Keratinocyte (primary cell): ENCODE results near the gene COTL1. TPM values are rescaled to one million over a fixed set of nuclear protein-coding genes. Genes with fewer than 3 reads are reported as not detected.

Experiments
- DNase-seq: peaks from one replicate; pipeline ENCODE4 v3.0.0-alpha.2; 2011; ENCODE audit warnings: low read depth, missing footprints, low spot score
- FAIRE-seq: peaks from 2 replicates; lab custom pipeline; 2011; peaks lifted over from hg19 to GRCh38; lab: Jason Lieb, UNC
- H2AFZ ChIP-seq: 2 replicates; pipeline ENCODE4 v1.6.0; 2012; ENCODE audit warnings: low read length, control low read depth, inconsistent platforms; ENCODE audit not compliant: control insufficient read depth
- H3K27ac ChIP-seq: 2 replicates; pipeline ENCODE4 v1.5.1; 2011; ENCODE audit warnings: low read length; ENCODE audit not compliant: control insufficient read depth, insufficient read depth
- H3K27me3 ChIP-seq: 3 replicates; pipeline ENCODE4 v1.6.0; 2011; ENCODE audit warnings: low read length; ENCODE audit not compliant: control insufficient read depth, insufficient read depth; ENCODE audit errors: extremely low read depth
- H3K36me3 ChIP-seq, 2 experiments: 2 replicates in 1 of 2; 3 replicates in 1 of 2; pipeline ENCODE4 v1.5.1; 2011; ENCODE audit warnings: low read length in 2 of 2, mild to moderate bottlenecking in 1 of 2; ENCODE audit not compliant: control insufficient read depth in 2 of 2, insufficient read depth in 2 of 2; ENCODE audit errors: extremely low read depth in 1 of 2
- H3K4me1 ChIP-seq: 3 replicates; pipeline ENCODE4 v1.5.1; 2011; ENCODE audit warnings: low read length; ENCODE audit not compliant: control insufficient read depth, insufficient read depth; ENCODE audit errors: extremely low read depth
- H3K4me2 ChIP-seq: 3 replicates; pipeline ENCODE4 v1.6.0; 2011; ENCODE audit warnings: low read depth, low read length; ENCODE audit not compliant: control insufficient read depth, insufficient read depth; ENCODE audit errors: extremely low read depth
- H3K4me3 ChIP-seq, 3 experiments: fragments of 200-600 bp in 1 of 3; sonication (generic) in 1 of 3; 2 replicates in 2 of 3; 3 replicates in 1 of 3; pipeline ENCODE4 v1.5.1; 2011 to 2016; ENCODE audit warnings: low read length in 3 of 3, mild to moderate bottlenecking in 3 of 3, control low read depth in 2 of 3, inconsistent platforms in 1 of 3, low read depth in 1 of 3, mixed read lengths in 1 of 3, mixed run types in 1 of 3, moderate library complexity in 1 of 3; ENCODE audit not compliant: control insufficient read depth in 2 of 3, insufficient read depth in 2 of 3; ENCODE audit errors: extremely low read depth in 1 of 3
- H3K79me2 ChIP-seq: 2 replicates; pipeline ENCODE4 v1.6.0; 2012; ENCODE audit warnings: low read length; ENCODE audit not compliant: control insufficient read depth, insufficient read depth
- H3K9ac ChIP-seq: 3 replicates; pipeline ENCODE4 v1.6.0; 2011; ENCODE audit warnings: low read length; ENCODE audit not compliant: control insufficient read depth, insufficient read depth; ENCODE audit errors: extremely low read depth
- H3K9me1 ChIP-seq: 3 replicates; pipeline ENCODE4 v1.6.0; 2011; ENCODE audit warnings: low read length; ENCODE audit not compliant: control insufficient read depth, insufficient read depth; ENCODE audit errors: extremely low read depth
- H3K9me3 ChIP-seq: 2 replicates; pipeline ENCODE4 v1.5.1; 2012; ENCODE audit warnings: low read depth, low read length; ENCODE audit not compliant: control insufficient read depth
- H4K20me1 ChIP-seq: 3 replicates; pipeline ENCODE4 v1.6.0; 2011; ENCODE audit warnings: low read length; ENCODE audit not compliant: control insufficient read depth, insufficient read depth; ENCODE audit errors: extremely low read depth
- EZH2 ChIP-seq: IDR thresholded peaks from one replicate; pipeline ENCODE4 v1.6.1; 2012; ENCODE audit warnings: inconsistent platforms, mild to moderate bottlenecking, low read length, moderate library complexity
- dilution Hi-C: fragments of 300-500 bp; cut with MboI; formaldehyde crosslinking; loops from one replicate; pipeline ENCODE4 v1.7.0; 2020; ENCODE audit warnings: low sequenced_read_pairs; ENCODE audit not compliant: extremely low pct_ligation_motif_present
- polyA plus RNA-seq, 5 experiments: library from polyadenylated mRNA; depleted of rRNA in 3 of 5; stranded (reverse) in 3 of 5; stranded (forward) in 1 of 5; unstranded in 1 of 5; fragments of >200 nt; gene quantifications; 1 replicate in 1 of 5; 2 replicates in 3 of 5; 3 replicates in 1 of 5; pipeline versions ENCODE4 v1.2.1 to v1.2.3, GENCODE V29; 2011 to 2012; ENCODE audit warnings: missing spikeins in 2 of 5, low read depth in 1 of 5, low replicate concordance in 1 of 5
- TF ChIP-seq, protein P1 (sequence below), 3 experiments: IDR thresholded peaks in 1 of 3; conservative IDR thresholded peaks in 1 of 3; optimal IDR thresholded peaks in 1 of 3; 2 replicates in 2 of 3; 3 replicates in 1 of 3; pipeline versions ENCODE3 to v1.5.1; 2011; ENCODE audit warnings: low read length in 3 of 3, mild to moderate bottlenecking in 3 of 3, moderate library complexity in 2 of 3, control low read depth in 1 of 3, inconsistent platforms in 1 of 3; ENCODE audit not compliant: insufficient read depth in 2 of 3; ENCODE audit errors: extremely low read depth in 1 of 3

The COTL1 gene
- polyA plus RNA-seq, 1 donor (not counting 4 experiments of a cell fraction or from before 2014, with no cell fraction given): 116 TPM

DNA sequence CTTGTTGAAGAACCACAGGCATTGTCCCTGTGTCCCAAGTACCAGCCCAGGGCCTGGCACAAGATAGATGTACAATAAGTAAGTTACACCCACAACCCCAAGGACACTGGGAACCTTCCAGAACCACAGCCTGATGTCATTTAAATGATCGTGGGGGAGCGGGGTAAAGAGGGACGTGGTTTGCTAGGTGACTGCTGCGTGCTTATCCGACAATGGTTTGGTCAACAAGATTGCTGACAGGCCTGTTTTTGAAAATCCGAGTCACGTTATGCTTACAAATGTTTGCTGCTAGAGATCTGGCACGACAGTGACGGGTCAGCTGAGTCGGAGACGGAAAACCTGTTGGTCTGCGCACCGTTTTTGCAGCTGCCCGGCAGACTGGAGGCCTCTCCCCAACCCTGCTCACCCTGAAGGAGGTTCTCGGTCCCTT, 22.8 kb downstream of the COTL1 start:
- H3K9me1 ChIP-seq: no peaks in the 10 kb centered on the region

DNA sequence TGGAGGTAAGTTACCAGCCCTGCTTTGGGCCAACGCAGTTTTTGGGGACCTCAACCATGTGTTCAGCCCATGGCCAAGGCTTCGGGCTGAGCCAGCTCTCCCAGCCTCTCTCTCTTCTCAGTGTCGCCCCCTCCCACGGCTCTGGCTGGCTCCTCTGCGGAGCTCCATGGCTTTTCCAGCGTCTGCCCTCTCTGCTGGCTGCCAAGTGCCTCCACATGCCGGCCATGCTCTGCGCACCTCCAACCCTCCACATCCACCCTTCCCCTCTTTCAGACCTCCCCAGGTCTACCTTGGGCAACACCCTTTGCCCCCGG, 23.2 kb downstream of the COTL1 start:
- Histone ChIP-seq H3K27me3 (no peaks in the 10 kb centered on the region), H3K9me1 (no peaks in the 10 kb centered on the region), H3K9ac (no peak overlapping the region), H3K36me3 (peaks cover 24% of the 10 kb centered on the region in 2 experiments), H3K4me1 (no peaks in the 10 kb centered on the region), H4K20me1 (peaks cover 33% of the 10 kb centered on the region), H3K27ac (no peak overlapping the region), H2AFZ (no peak overlapping the region), H3K4me2 (no peak overlapping the region), H3K79me2 (peaks cover 80% of the 10 kb centered on the region), H3K4me3 (no peak overlapping the region), H3K9me3 (no peaks in the 10 kb centered on the region)
- FAIRE-seq (no peak), DNase-seq (no peak)
- dilution Hi-C loops: no loop called here
- TF ChIP-seq, protein P1, sequence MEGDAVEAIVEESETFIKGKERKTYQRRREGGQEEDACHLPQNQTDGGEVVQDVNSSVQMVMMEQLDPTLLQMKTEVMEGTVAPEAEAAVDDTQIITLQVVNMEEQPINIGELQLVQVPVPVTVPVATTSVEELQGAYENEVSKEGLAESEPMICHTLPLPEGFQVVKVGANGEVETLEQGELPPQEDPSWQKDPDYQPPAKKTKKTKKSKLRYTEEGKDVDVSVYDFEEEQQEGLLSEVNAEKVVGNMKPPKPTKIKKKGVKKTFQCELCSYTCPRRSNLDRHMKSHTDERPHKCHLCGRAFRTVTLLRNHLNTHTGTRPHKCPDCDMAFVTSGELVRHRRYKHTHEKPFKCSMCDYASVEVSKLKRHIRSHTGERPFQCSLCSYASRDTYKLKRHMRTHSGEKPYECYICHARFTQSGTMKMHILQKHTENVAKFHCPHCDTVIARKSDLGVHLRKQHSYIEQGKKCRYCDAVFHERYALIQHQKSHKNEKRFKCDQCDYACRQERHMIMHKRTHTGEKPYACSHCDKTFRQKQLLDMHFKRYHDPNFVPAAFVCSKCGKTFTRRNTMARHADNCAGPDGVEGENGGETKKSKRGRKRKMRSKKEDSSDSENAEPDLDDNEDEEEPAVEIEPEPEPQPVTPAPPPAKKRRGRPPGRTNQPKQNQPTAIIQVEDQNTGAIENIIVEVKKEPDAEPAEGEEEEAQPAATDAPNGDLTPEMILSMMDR (optimal IDR thresholded peaks at IDR 0.05 in 1 of 3, IDR thresholded peaks at IDR 0.05 in 1 of 3, conservative IDR thresholded peaks at IDR 0.05 in 1 of 3; ENCODE audit: extremely low read depth in 1 of 3, insufficient read depth in 2 of 3, low read length in 3 of 3): no peak
- TF ChIP-seq EZH2: no peak

More for the DNA sequence above, 22.8 kb downstream of the COTL1 start:
- peaks cover 80% of the 10 kb centered on the region for H3K79me2 ChIP-seq
- peaks cover 20% of the 10 kb centered on the region in 2 experiments for H3K36me3 ChIP-seq
- H3K4me3 ChIP-seq: no peak overlapping the region
- FAIRE-seq (no peak), DNase-seq (no peak)
- no peak overlapping the region for H2AFZ ChIP-seq
- no peaks in the 10 kb centered on the region for H3K4me1 ChIP-seq
- H3K27me3 ChIP-seq: no peaks in the 10 kb centered on the region
- TF ChIP-seq, protein P1 (optimal IDR thresholded peaks at IDR 0.05 in 1 of 3, IDR thresholded peaks at IDR 0.05 in 1 of 3, conservative IDR thresholded peaks at IDR 0.05 in 1 of 3; ENCODE audit: extremely low read depth in 1 of 3, insufficient read depth in 2 of 3, low read length in 3 of 3): no peak
- TF ChIP-seq EZH2: no peak
- no peak overlapping the region for H3K27ac ChIP-seq
- H3K9me3 ChIP-seq: no peaks in the 10 kb centered on the region
- no peak overlapping the region for H3K9ac ChIP-seq
- no peak overlapping the region for H3K4me2 ChIP-seq
- dilution Hi-C loops: no loop called here
- H4K20me1 ChIP-seq: peaks cover 30% of the 10 kb centered on the region
